Body of pancreas (tissue), 4 donors: ENCODE results near the gene EIF3K.

Experiments used
- POLR2A ChIP-seq, 3 donors: fragments of 450-650 bp; IDR thresholded peaks; one replicate each; pipeline ENCODE4 v1.6.1; 2016; ENCODE audit warnings: antibody characterized with exemption in 3 of 3, mild to moderate bottlenecking in 2 of 3
- TF ChIP-seq, protein P1 (sequence below), 7 experiments: fragments of 450-650 bp in 4 of 7; fragments of 200-600 bp in 3 of 7; sonication (generic) in 3 of 7; IDR thresholded peaks; one replicate each; pipeline ENCODE4 v1.5.1; 2016 to 2019; ENCODE audit warnings: antibody characterized with exemption in 7 of 7

DNA sequence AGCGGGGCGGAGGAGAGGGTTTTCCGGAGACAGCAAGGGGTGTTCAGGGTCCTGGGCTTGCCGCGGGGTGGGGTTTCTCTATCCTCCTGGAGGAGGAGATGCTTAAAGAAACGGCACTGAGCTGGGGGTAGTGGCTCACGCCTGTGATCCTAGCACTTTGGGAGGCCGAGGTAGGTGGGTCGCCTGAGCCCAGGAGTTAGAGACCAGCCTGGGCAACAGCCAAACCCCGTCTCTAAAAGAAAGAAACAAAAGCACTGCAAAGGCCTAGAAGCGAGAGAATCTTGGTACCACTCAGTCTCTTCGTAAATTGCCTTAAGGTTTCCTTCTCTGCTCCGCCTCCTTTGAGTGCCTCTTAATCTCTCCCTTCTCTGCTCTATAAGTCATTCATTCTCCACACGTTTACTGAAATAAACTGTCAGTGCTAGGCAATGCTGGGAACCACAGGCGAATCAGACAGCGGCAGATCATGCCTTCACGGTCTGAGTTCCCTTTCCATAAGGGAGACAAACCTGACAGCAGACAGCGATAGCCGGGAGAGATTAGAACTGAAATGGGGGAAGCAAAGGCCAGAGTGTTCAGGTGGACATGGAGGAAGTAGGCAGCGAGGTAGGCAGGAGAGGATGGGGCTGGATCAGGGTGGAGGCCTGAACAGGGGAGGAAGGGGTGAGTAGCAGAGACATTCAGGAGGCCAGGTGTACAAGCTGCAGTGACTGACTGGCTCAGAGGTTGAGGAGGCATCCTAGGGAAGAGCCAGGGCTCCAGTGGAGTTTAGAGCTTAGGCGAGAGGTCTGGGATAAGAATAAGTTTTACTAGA is 580 bp downstream of the EIF3K start:
- TF ChIP-seq, protein P1, sequence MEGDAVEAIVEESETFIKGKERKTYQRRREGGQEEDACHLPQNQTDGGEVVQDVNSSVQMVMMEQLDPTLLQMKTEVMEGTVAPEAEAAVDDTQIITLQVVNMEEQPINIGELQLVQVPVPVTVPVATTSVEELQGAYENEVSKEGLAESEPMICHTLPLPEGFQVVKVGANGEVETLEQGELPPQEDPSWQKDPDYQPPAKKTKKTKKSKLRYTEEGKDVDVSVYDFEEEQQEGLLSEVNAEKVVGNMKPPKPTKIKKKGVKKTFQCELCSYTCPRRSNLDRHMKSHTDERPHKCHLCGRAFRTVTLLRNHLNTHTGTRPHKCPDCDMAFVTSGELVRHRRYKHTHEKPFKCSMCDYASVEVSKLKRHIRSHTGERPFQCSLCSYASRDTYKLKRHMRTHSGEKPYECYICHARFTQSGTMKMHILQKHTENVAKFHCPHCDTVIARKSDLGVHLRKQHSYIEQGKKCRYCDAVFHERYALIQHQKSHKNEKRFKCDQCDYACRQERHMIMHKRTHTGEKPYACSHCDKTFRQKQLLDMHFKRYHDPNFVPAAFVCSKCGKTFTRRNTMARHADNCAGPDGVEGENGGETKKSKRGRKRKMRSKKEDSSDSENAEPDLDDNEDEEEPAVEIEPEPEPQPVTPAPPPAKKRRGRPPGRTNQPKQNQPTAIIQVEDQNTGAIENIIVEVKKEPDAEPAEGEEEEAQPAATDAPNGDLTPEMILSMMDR (IDR thresholded peaks at IDR 0.05), result no peak
- no peak for TF ChIP-seq POLR2A (IDR thresholded peaks at IDR 0.05)
